Liver (tissue), 9 donors: Measurements from ENCODE around the gene LGALS13. TPM values are rescaled to one million over a fixed set of nuclear protein-coding genes. Genes with fewer than 3 reads are reported as not detected.

ENCODE experiments used
- DNase-seq: peaks from one replicate; pipeline ENCODE4 v3.0.0-alpha.2; 2017; ENCODE audit warnings: low spot score
- H3K27ac ChIP-seq, 2 donors: one replicate each; pipeline ENCODE4 v1.7.0; 2013; ENCODE audit warnings: inconsistent platforms in 2 of 2, low read length in 2 of 2, control low read depth in 1 of 2, low read depth in 1 of 2, mild to moderate bottlenecking in 1 of 2
- H3K27me3 ChIP-seq, 4 donors: one replicate each; pipeline versions ENCODE4 v1.6.1 to v1.7.0; 2013; ENCODE audit warnings: low read length in 3 of 4, inconsistent platforms in 1 of 4, mild to moderate bottlenecking in 1 of 4, moderate library complexity in 1 of 4; ENCODE audit not compliant: control insufficient read depth in 4 of 4, insufficient read depth in 4 of 4
- H3K36me3 ChIP-seq, 4 donors: one replicate each; pipeline versions ENCODE4 v1.6.1 to v1.7.0; 2013; ENCODE audit warnings: low read length in 3 of 4, mild to moderate bottlenecking in 3 of 4, low read depth in 1 of 4, moderate library complexity in 1 of 4; ENCODE audit not compliant: control insufficient read depth in 4 of 4, insufficient read depth in 3 of 4
- H3K4me1 ChIP-seq, 4 donors: one replicate each; pipeline versions ENCODE4 v1.6.1 to v1.7.0; 2013; ENCODE audit warnings: low read length in 3 of 4, mild to moderate bottlenecking in 3 of 4, moderate library complexity in 1 of 4; ENCODE audit not compliant: control insufficient read depth in 4 of 4, insufficient read depth in 4 of 4
- H3K4me3 ChIP-seq, 3 donors: one replicate each; pipeline versions ENCODE4 v1.6.1 to v1.7.0; 2013; ENCODE audit warnings: low read length in 3 of 3, control low read depth in 1 of 3, low read depth in 1 of 3, mild to moderate bottlenecking in 1 of 3
- H3K9ac ChIP-seq, 2 donors: one replicate each; pipeline ENCODE4 v1.7.0; 2013; ENCODE audit warnings: low read length in 2 of 2, mild to moderate bottlenecking in 2 of 2, moderate library complexity in 2 of 2, control low read depth in 1 of 2, low read depth in 1 of 2
- H3K9me3 ChIP-seq, 4 donors: one replicate each; pipeline versions ENCODE4 v1.6.1 to v1.7.0; 2013; ENCODE audit warnings: low read length in 3 of 4; ENCODE audit not compliant: control insufficient read depth in 4 of 4
- HNF4A ChIP-seq, 2 donors: conservative IDR thresholded peaks; 2 replicates each; pipeline ENCODE4 v1.6.1; 2016; ENCODE audit warnings: antibody characterized with exemption in 2 of 2, mild to moderate bottlenecking in 2 of 2
- REST ChIP-seq: IDR thresholded peaks from 2 replicates; pipeline ENCODE4 v1.6.1; 2016; ENCODE audit warnings: antibody characterized with exemption, mild to moderate bottlenecking
- RXRA ChIP-seq, 2 donors: IDR thresholded peaks; 2 replicates each; pipeline ENCODE4 v1.6.1; 2017 to 2018; ENCODE audit warnings: antibody characterized with exemption in 2 of 2, mild to moderate bottlenecking in 1 of 2
- YY1 ChIP-seq: IDR thresholded peaks from 2 replicates; pipeline ENCODE4 v1.6.1; 2016; ENCODE audit warnings: antibody characterized with exemption, mild to moderate bottlenecking
- WGBS: extraction: QIAGEN DNeasy Blood & Tissue Kit; methylation state at CpG from one replicate; pipeline ENCODE4 v1.1.7; 2013; 5-methylcytosine and 5-hydroxymethylcytosine counted together
- polyA plus RNA-seq, 2 donors: library from polyadenylated mRNA; stranded (reverse) in 1 of 2; unstranded in 1 of 2; fragments of 200-250 nt in 1 of 2; fragments of >200 nt in 1 of 2; fragmentation: Nextera tagmentation in 1 of 2; extraction: Ambion mirVana in 1 of 2; gene quantifications; one replicate each; pipeline versions ENCODE4 v1.2.1 to v1.2.3, GENCODE V29; 2013 to 2015
- total RNA-seq, 2 donors: library from RNA; depleted of rRNA; stranded (reverse); fragments of >200 nt; gene quantifications; one replicate each; pipeline ENCODE4 v1.2.3, GENCODE V29; 2014
- TF ChIP-seq, protein P1 (sequence below): IDR thresholded peaks from 2 replicates; pipeline ENCODE4 v1.6.1; 2016; ENCODE audit warnings: antibody characterized with exemption
- TF ChIP-seq, protein P2 (sequence below): IDR thresholded peaks from 2 replicates; pipeline ENCODE4 v1.6.1; 2016; ENCODE audit warnings: antibody characterized with exemption
- TF ChIP-seq, protein P3 (sequence below): IDR thresholded peaks from 2 replicates; pipeline ENCODE4 v1.6.1; 2016; ENCODE audit warnings: antibody characterized with exemption
- donor health status: healthy.
- donor health status: healthy.
- donor health status: healthy.
- donor health status: healthy.
- donor health status: healthy.

The LGALS13 gene
- total and polyA plus RNA-seq, 4 donors = not detected

- TF ChIP-seq, protein P1, sequence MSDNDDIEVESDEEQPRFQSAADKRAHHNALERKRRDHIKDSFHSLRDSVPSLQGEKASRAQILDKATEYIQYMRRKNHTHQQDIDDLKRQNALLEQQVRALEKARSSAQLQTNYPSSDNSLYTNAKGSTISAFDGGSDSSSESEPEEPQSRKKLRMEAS = no peak
- TF ChIP-seq YY1 = no peak
- TF ChIP-seq, protein P2, sequence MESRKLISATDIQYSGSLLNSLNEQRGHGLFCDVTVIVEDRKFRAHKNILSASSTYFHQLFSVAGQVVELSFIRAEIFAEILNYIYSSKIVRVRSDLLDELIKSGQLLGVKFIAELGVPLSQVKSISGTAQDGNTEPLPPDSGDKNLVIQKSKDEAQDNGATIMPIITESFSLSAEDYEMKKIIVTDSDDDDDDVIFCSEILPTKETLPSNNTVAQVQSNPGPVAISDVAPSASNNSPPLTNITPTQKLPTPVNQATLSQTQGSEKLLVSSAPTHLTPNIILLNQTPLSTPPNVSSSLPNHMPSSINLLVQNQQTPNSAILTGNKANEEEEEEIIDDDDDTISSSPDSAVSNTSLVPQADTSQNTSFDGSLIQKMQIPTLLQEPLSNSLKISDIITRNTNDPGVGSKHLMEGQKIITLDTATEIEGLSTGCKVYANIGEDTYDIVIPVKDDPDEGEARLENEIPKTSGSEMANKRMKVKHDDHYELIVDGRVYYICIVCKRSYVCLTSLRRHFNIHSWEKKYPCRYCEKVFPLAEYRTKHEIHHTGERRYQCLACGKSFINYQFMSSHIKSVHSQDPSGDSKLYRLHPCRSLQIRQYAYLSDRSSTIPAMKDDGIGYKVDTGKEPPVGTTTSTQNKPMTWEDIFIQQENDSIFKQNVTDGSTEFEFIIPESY = no peak
Measured at GRCh38 chr19:39607021-39607420, 4.7 kb downstream of the LGALS13 start (continued).

GRCh38 chr19:39607561-39607960, 5.2 kb downstream of the LGALS13 start:
- Histone ChIP-seq H3K4me3 (no peak overlapping the region), H3K27ac (no peak overlapping the region), H3K27me3 (peaks cover 0 to 9% (median 4%) of the 10 kb centered on the region in 4 donors), H3K4me1 (no peaks in the 10 kb centered on the region), H3K9ac (no peak overlapping the region), H3K9me3 (no peaks in the 10 kb centered on the region), H3K36me3 (no peaks in the 10 kb centered on the region)
- WGBS = 59% methylated on average over 6 of the region's 6 CpGs
- TF ChIP-seq YY1 = no peak
- no peak for TF ChIP-seq REST
- TF ChIP-seq, protein P3, sequence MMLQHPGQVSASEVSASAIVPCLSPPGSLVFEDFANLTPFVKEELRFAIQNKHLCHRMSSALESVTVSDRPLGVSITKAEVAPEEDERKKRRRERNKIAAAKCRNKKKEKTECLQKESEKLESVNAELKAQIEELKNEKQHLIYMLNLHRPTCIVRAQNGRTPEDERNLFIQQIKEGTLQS = no peak
- TF ChIP-seq, protein P2 = no peak
- TF ChIP-seq, protein P1 = no peak
- TF ChIP-seq RXRA (IDR thresholded peaks at IDR 0.05) = no peak
- DNase-seq = no peak

- H3K27me3 ChIP-seq = peaks cover 0 to 7% (median 4%) of the 10 kb centered on the region in 4 donors
- no peaks in the 10 kb centered on the region for H3K36me3 ChIP-seq
- no peak overlapping the region for H3K4me3 ChIP-seq
- H3K4me1 ChIP-seq = no peaks in the 10 kb centered on the region
- DNase-seq = no peak
- 49% methylated on average over 2 of the region's 2 CpGs for WGBS
- H3K27ac ChIP-seq = no peak overlapping the region
- peaks cover 0 to 7% (median 1%) of the 10 kb centered on the region in 4 donors for H3K9me3 ChIP-seq
- no peak for TF ChIP-seq HNF4A (conservative IDR thresholded peaks at IDR 0.05)
- no peak overlapping the region for H3K9ac ChIP-seq
Measured at GRCh38 chr19:39613597-39613996, 11.3 kb downstream of the LGALS13 start.
